AG09319 (cell line): ENCODE measurements around the gene SH3GL2.

Source experiments
- DNase-seq: peaks from one replicate; pipeline ENCODE4 v3.0.0-alpha.2; 2010; ENCODE audit warnings: low read depth; ENCODE audit errors: extremely low read depth
- TF ChIP-seq, protein P1 (sequence below): IDR thresholded peaks from 2 replicates; pipeline ENCODE4 v1.5.1; 2011; ENCODE audit warnings: low read depth, mild to moderate bottlenecking, inconsistent platforms, low read length, moderate library complexity

The SH3GL2 gene

DNA sequence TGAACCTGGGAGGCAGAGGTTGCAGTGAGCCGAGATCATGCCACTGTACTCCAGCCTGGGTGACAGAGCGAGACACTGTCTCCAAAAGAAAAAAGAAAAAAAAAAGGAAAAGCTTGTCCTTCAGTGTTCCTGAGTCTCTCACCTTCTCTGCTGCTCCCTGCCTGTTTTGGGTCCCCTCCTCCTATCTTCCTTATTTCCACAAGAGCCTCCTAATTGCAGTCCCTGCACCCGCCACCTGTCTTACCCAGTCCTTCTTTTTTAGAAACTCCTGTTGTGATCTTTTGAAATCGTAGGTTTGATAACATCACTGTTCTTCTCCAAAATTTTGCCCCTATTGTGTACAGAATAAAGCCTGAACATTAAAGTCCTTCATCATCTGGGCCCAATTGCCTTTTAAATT, 234.9 kb downstream of the SH3GL2 start:
- TF ChIP-seq, protein P1, sequence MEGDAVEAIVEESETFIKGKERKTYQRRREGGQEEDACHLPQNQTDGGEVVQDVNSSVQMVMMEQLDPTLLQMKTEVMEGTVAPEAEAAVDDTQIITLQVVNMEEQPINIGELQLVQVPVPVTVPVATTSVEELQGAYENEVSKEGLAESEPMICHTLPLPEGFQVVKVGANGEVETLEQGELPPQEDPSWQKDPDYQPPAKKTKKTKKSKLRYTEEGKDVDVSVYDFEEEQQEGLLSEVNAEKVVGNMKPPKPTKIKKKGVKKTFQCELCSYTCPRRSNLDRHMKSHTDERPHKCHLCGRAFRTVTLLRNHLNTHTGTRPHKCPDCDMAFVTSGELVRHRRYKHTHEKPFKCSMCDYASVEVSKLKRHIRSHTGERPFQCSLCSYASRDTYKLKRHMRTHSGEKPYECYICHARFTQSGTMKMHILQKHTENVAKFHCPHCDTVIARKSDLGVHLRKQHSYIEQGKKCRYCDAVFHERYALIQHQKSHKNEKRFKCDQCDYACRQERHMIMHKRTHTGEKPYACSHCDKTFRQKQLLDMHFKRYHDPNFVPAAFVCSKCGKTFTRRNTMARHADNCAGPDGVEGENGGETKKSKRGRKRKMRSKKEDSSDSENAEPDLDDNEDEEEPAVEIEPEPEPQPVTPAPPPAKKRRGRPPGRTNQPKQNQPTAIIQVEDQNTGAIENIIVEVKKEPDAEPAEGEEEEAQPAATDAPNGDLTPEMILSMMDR: no peak
- no peak for DNase-seq

DNA sequence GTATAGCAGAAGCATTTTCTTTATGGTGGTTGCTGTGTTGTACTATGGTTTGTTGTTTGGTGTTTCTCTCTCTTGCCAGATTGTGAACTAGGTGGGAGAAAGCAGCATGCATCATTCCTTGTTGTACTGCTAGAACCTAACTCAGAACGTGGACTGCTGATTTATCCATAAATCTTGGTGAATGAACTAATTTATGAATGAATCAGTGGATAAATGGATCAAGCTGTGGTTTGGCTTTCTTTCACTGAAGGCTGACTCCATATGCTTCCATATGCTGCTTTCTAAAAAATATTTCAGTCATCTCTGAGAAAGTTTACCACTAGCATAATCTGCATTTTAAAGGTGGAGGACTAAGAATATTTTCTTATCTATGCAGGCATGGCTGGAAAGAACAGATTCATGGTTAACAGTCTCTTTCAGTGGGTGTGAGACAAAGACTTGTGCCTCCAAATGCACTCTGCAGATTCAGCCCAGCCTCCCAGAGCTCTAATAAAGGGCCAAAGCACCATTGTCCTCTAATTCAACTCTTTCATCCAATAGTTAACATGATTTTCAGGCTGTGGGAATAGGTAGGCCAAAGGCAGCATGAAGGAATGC, 237.7 kb downstream of the SH3GL2 start:
- DNase-seq: no peak
- TF ChIP-seq, protein P1: no peak

DNA sequence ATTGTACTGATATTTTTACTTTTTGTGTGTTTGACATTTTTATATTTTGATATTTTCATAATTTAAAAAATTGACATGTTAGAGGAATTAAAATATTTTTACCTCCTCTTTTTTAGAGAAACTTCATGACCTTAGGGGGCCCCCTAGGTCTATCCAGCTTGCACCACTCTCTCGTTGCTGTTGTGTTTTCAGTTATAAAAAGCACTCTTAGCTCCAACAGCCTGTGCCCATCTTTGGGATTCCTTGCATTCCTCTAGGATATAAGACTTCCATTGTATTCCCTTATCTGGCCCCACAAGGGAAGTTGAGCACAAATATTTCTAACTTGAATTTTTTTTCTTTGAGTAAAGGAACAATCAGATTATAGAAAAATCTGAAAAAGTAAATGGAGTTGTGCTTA, 245.3 kb downstream of the SH3GL2 start:
- TF ChIP-seq, protein P1: no peak
- DNase-seq: no peak

DNA sequence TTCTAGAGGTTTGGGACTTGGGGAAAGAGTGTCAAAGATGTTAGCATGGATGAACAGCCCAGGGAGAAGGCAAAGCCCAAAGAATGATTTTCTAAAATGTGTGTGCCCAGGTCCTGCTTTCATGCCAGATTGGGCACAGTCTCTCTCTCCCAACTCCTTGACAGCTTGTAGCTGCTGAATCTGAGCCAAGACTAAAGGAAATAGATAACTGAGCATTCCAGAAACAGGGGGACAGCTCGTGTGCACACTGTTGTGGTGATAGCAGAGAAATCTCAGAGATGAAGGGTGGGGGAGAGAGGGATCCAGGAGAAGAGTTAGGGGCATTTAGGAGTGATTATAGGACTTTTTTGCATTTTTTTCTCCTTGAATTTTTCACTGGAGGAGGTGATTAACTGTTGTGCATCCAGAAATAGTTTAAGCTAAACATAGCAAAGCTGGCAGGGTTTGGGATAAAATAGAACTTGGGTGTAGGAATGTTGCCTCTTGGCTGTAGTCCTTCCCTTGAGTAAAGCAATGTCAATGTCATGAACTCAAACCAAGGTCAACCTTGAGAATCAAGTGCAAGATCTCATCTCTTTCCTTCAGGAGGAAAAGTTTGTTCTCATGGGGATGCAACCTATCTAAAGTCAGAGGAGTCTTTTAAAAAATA, 245.9 kb downstream of the SH3GL2 start:
- DNase-seq: no peak

DNA sequence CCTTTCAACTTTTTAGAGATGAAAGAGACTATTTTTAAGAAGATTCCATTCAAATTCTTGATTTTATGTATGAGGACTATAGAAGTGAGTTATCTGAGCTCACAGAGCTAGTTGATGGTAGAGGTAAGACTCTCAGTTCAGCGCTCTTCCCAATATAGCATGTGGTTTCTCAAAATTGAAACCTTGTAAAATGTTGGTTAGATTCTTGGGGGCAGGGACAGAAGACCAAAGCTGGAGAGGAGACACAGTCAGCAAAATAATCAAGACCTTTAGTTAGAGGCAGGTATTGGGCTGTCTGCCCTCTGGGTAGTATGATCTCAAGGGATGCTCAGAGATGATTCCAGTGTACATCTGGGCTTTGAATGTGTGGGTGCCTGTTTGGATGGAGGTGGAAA, 246.4 kb downstream of the SH3GL2 start:
- TF ChIP-seq, protein P1: no peak
- DNase-seq: no peak

More for the DNA sequence above, 245.9 kb downstream of the SH3GL2 start:
- TF ChIP-seq, protein P1: no peak

DNA sequence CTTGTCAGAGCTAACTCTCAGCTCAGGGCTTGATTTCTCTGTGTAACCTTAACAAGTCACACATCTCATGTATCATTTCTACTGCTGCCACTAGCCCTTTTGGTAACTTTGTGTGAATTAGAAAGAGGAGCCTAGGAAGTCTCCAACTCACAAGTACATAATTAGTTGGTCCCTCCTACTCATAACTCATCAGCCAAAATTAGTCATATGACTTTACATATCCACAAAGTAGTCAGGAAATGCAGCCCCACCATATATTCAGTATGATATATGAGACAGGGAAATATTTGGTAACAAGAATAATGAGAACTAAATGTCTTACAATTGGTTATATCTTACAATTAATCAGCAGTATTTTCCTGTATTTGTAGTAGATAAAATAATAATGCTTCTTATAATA, 250.2 kb downstream of the SH3GL2 start:
- TF ChIP-seq, protein P1: no peak
- DNase-seq: no peak

DNA sequence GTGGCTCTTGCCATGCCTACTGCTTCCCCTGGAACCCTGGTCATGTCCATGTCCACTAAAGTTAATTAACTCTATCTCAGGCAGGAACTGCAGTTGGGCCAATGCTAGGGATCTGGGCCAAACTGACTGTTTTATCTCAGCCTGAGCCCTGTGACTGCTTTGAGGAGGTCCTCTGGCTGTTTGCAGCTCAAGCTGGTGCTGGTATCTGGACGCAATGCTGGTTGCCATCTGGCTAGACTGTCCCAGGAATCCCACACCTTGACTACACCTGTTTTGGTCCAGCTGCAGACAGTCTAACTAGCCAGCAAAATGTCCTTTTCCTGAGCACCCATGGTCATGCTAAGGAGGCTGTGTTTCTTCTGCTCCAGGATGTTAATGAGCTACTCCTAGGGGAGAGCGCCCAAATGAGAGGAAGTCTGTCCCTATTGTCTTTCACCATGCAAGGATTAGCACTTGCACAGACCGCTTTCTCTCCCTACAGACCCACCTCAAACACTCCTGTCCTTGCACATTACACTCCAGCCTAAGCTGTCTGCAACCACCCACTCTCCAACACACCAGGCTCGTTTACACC, 251.0 kb downstream of the SH3GL2 start:
- DNase-seq: no peak
- TF ChIP-seq, protein P1: no peak
